Body of pancreas (tissue), 4 donors: ENCODE results near the gene NUMA1.

ENCODE experiments used
- POLR2A ChIP-seq, 3 donors: fragments of 450-650 bp; IDR thresholded peaks; one replicate each; pipeline ENCODE4 v1.6.1; 2016; ENCODE audit warnings: antibody characterized with exemption in 3 of 3, mild to moderate bottlenecking in 2 of 3
- TF ChIP-seq, protein P1 (sequence below), 7 experiments: fragments of 450-650 bp in 4 of 7; fragments of 200-600 bp in 3 of 7; sonication (generic) in 3 of 7; IDR thresholded peaks; one replicate each; pipeline ENCODE4 v1.5.1; 2016 to 2019; ENCODE audit warnings: antibody characterized with exemption in 7 of 7

DNA sequence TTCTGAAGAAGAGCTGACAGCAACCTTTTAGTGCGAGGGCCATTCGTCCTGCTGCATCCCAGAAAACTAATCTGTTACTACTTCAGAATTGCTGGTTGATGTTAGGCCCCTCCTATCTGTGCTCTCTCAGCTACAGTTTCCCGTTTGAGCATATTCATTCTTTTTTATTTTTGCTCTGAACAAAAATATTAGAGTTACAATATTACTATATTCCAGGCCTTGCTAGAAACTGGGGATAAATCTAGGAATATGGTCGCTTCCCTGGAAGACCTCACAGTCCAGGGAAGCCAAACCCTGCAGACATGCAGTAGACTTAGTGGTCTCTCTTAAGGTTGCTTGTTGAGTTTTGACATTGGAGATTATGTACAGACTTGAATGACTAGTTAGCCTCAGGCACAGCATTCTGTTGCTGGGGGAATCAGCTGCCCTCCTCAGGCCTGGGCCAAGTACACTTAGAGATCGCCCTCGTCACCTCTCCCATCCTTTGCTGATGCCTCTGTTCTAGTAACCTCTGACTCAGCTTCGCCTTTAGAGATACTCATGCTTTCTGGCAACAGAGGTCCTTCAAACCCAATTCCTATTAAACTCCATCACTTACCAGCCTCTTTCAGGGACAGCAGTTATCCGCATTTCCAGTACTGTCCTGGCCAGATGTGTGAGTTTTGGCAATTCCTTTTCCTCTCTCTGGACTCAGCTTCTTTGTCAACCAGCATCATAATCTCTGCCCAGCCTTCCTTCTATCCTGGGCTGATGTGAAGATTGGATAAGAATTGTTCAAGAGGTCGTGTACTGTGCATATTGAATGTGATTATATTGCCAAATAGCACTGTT is 32.9 kb upstream of the NUMA1 start:
- TF ChIP-seq, protein P1, sequence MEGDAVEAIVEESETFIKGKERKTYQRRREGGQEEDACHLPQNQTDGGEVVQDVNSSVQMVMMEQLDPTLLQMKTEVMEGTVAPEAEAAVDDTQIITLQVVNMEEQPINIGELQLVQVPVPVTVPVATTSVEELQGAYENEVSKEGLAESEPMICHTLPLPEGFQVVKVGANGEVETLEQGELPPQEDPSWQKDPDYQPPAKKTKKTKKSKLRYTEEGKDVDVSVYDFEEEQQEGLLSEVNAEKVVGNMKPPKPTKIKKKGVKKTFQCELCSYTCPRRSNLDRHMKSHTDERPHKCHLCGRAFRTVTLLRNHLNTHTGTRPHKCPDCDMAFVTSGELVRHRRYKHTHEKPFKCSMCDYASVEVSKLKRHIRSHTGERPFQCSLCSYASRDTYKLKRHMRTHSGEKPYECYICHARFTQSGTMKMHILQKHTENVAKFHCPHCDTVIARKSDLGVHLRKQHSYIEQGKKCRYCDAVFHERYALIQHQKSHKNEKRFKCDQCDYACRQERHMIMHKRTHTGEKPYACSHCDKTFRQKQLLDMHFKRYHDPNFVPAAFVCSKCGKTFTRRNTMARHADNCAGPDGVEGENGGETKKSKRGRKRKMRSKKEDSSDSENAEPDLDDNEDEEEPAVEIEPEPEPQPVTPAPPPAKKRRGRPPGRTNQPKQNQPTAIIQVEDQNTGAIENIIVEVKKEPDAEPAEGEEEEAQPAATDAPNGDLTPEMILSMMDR (IDR thresholded peaks at IDR 0.05), result no peak
- TF ChIP-seq POLR2A (IDR thresholded peaks at IDR 0.05), result no peak
